Neutrophil (primary cell): ENCODE results near the gene ANKRD31.

ENCODE experiments used
- H3K27ac ChIP-seq: fragments of 200-600 bp; sonication (generic); 2 replicates; pipeline ENCODE4 v1.5.1; 2016; ENCODE audit warnings: mild to moderate bottlenecking, moderate library complexity
- H3K27me3 ChIP-seq: fragments of 200-600 bp; sonication (generic); 2 replicates; pipeline ENCODE4 v1.6.0; 2016; ENCODE audit warnings: mild to moderate bottlenecking
- H3K36me3 ChIP-seq: fragments of 200-600 bp; sonication (generic); 2 replicates; pipeline ENCODE4 v1.5.1; 2017
- H3K4me1 ChIP-seq, 2 experiments: fragments of 200-600 bp in 1 of 2; sonication (generic) in 1 of 2; 1 replicate in 1 of 2; 2 replicates in 1 of 2; pipeline versions ENCODE4 v1.5.1 to v1.6.1; 2013 to 2016; ENCODE audit warnings: low read depth in 1 of 2, low read length in 1 of 2, mild to moderate bottlenecking in 1 of 2, moderate library complexity in 1 of 2; ENCODE audit not compliant: control insufficient read depth in 1 of 2, insufficient read depth in 1 of 2
- H3K4me3 ChIP-seq, 2 experiments: fragments of 200-600 bp in 1 of 2; sonication (generic) in 1 of 2; 1 replicate in 1 of 2; 2 replicates in 1 of 2; pipeline ENCODE4 v1.5.1; 2013 to 2016; ENCODE audit warnings: low read depth in 1 of 2, low read length in 1 of 2, mild to moderate bottlenecking in 1 of 2, moderate library complexity in 1 of 2
- H3K9me3 ChIP-seq: fragments of 200-600 bp; sonication (generic); 2 replicates; pipeline ENCODE4 v1.5.1; 2016
- CTCF ChIP-seq: fragments of 200-600 bp; sonication (generic); IDR thresholded peaks from 2 replicates; pipeline ENCODE4 v1.5.1; 2016; ENCODE audit warnings: antibody characterized with exemption

Gene ANKRD31

GRCh38 chr5:75034137-75034739, 202.4 kb downstream of the ANKRD31 start:
- no peaks in the 10 kb centered on the region for H3K9me3 ChIP-seq
- TF ChIP-seq CTCF: no peak
- peaks cover 6 to 8% of the 10 kb centered on the region in 2 experiments for H3K4me1 ChIP-seq
- no peaks in the 10 kb centered on the region for H3K36me3 ChIP-seq
- no peak overlapping the region for H3K27ac ChIP-seq
- no peak overlapping the region for H3K4me3 ChIP-seq
- H3K27me3 ChIP-seq: no peaks in the 10 kb centered on the region

GRCh38 chr5:75031366-75031765, 205.3 kb downstream of the ANKRD31 start:
- peaks cover 6 to 8% of the 10 kb centered on the region in 2 experiments for H3K4me1 ChIP-seq
- no peak overlapping the region for H3K27ac ChIP-seq
- no peaks in the 10 kb centered on the region for H3K36me3 ChIP-seq
- no peak overlapping the region for H3K4me3 ChIP-seq
- H3K9me3 ChIP-seq: no peaks in the 10 kb centered on the region
- no peak for TF ChIP-seq CTCF
- H3K27me3 ChIP-seq: no peaks in the 10 kb centered on the region

- no peak overlapping the region for H3K27ac ChIP-seq
- no peak overlapping the region for H3K4me3 ChIP-seq
- no peaks in the 10 kb centered on the region for H3K4me1 ChIP-seq
- no peaks in the 10 kb centered on the region for H3K27me3 ChIP-seq
- H3K36me3 ChIP-seq: no peaks in the 10 kb centered on the region
- no peak for TF ChIP-seq CTCF
- H3K9me3 ChIP-seq: no peaks in the 10 kb centered on the region
Observed at GRCh38 chr5:75028090-75028489, 208.6 kb downstream of the ANKRD31 start.

- H3K36me3 ChIP-seq: no peaks in the 10 kb centered on the region
- no peaks in the 10 kb centered on the region for H3K27me3 ChIP-seq
- H3K27ac ChIP-seq: no peak overlapping the region
- H3K4me3 ChIP-seq: no peak overlapping the region
- TF ChIP-seq CTCF: no peak
- no peaks in the 10 kb centered on the region for H3K9me3 ChIP-seq
- H3K4me1 ChIP-seq: no peaks in the 10 kb centered on the region
Observed at GRCh38 chr5:75023368-75024159, 213.1 kb downstream of the ANKRD31 start.

- Histone ChIP-seq H3K36me3 (no peaks in the 10 kb centered on the region), H3K4me1 (no peaks in the 10 kb centered on the region), H3K9me3 (no peaks in the 10 kb centered on the region), H3K4me3 (no peak overlapping the region), H3K27ac (no peak overlapping the region), H3K27me3 (no peaks in the 10 kb centered on the region)
- no peak for TF ChIP-seq CTCF
Observed at GRCh38 chr5:75021800-75022199, 214.9 kb downstream of the ANKRD31 start.
